NCI-H128 (cell line): ENCODE results near the gene CECR2.
"Not testable (repeated sequence)": the region's sequence is repeated elsewhere in the genome, so short reads cannot be mapped to it uniquely, and the experiment has no call there.

ENCODE experiments used
- DNase-seq: peaks from one replicate; lab custom pipeline; 2025; ENCODE audit not compliant: unreplicated experiment; lab: John Stamatoyannopoulos, UW

The CECR2 gene

DNA sequence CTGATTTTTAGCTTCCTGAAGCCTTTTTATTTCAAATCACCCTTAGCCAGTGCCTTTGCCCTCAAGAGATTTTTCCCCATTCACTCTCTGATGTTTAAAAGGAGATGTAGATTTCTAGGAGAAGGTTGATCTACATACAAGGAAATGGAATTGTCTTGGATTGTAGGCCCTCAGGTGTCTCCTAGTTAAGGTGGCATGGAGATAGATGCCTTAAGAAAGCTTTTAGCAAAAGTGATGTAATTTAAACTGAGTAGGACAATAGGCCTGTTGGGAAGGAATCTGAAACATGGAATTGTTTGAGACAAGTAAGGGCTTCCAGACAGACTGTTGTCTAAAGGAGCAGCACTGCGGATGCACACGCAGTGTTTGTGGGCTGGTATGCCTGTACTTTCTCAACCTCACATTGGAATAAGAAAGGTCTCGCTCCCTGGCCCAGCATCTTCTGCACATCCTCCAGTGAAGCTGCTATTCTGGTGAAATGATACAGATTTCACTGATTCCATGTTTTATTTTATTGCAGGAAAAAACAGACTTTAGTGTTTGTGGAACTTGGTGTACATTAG, 124.2 kb downstream of the CECR2 start:
- no peak for DNase-seq

DNA sequence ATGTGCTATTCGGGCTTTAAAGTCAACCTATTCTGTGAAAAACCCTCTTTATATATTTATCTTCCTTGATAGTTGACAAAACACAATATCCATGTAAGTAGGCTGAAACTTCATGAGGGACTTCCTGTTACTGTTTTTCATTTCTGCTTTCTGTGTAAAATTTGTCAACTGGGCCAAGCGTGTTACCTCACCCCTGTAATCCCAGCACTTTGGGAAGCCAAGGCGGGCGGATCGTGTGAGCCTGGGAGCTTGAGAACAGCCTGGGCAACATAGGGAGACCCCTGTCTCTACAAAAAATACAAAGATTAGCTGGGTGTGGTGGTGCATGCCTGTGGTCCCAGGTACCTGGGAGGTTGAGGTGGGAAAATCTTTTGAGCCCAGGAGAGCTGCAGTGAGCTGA, 127.6 kb downstream of the CECR2 start:
- no peak for DNase-seq

DNA sequence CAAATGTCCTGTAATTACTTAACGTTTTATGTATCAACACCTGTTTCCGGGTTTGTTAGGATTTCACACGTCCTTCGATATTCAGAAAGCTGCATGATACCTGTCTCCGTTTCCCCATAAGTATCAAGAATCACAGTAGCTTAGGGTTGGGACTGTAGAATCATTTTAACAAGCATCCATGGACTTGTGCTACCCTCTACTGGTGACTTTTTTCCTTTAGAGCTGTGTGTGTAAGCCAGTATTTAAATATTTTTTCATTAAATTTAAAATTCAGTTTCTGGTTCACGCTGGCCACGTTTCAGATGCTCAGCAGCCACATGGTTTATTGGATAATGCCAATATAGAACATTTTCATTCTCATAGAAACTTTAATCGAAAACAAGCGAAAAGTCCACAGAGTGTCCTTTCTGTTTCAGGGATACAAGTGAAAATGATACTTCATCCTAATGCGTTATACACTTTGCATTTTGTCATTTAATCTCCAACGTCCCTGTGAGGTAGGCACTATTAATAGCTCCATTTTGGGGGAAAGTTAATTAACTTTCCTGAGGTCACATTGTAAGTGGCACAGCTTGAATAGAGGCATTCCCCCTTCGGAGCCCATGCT, 132.5 kb downstream of the CECR2 start:
- DNase-seq, result peak; percentile 2

DNA sequence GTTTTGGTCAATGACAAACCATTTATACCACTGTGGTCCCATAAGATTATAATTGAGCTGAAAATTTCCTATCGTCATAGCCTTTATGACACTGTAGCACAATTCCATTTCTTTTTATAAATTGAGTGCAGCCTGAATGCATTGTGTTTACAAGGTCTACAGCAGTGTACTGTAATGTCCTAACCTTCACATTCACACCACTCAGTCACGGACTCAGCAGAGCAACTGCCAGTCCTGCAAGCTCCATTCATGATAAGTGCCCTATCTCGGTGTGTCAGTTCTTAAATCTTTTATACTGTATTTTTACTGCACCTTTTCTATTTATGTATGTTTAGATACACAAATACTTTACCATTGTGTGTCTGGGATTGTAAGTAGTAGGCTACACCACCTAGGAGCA, 138.8 kb downstream of the CECR2 start:
- DNase-seq, result no peak

DNA sequence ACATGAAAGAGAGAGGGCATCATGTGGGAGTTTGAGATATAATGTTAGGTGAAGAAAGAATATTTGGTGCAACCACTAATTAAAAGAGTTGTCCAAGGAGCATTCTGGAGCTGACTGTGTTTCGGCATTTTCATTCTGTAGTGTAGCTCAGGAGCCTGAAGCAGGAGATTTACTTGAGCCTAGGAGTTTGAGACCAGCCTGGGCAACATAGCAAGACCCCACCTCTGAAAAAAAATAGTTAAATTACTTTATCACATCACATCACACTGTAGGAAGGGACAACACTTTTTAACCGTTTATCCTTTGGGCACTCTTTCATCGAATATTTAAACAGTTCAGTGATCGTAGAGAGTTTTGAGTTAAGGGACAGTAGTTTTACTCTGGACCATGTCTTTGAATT, 143.7 kb downstream of the CECR2 start:
- DNase-seq, result no peak

DNA sequence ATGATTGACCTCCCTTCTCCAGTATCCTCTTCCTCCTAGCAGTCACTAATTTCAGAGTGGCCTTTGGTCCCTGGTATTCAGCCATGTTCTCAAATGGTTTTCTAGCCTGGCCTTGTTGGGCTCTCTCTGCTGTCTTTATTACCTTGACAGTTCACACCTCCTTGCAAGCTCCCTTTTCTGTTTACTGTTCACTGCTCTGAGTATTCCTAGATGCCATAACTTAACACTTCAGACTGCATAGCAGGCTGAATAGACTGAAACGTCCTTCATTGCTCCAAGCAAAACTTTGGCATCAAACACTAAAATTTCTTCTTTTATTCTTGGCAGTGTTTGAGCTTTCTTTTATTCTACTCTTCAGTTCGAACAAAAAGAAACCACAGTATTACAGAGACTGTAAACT, 144.4 kb downstream of the CECR2 start:
- DNase-seq, result no peak

DNA sequence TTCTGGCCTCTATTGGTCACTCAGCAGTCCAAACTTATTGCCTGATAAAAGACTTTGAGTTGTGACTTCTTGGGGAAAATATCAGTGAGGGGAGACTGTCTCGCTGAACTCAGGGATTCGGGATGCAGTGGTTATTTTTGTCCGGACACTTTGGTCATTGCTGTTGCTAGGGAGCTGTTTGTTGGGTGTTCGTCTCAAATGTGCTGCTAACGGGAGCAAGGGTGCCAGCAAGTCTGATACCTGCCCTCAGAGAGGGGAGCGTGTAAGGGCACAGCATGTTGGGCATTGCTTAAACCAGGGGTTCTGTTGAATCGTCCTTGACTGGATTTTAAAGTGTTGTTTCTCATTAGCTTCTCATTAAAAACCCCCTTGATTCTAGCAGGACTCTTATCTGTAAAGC, 144.8 kb downstream of the CECR2 start:
- no peak for DNase-seq

DNA sequence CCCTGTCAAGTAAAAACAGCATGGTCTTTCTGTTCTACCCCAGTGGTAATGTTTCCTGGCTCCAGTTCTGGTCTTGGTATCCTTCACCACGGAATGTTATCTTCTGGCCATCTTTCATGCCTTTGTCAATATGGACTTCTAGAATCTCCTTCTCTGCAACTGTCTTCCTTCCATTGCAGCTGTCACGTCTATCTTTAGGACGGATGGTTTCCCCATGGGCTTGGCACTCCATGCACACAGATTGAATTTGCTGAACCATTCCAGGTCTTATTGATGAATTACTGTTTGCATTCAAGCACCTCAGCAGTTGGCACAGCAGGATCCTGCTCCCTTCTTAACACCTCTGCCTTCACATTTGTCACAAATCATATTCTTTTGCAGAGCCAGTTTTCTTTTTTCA, 149.1 kb downstream of the CECR2 start:
- no peak for DNase-seq

DNA sequence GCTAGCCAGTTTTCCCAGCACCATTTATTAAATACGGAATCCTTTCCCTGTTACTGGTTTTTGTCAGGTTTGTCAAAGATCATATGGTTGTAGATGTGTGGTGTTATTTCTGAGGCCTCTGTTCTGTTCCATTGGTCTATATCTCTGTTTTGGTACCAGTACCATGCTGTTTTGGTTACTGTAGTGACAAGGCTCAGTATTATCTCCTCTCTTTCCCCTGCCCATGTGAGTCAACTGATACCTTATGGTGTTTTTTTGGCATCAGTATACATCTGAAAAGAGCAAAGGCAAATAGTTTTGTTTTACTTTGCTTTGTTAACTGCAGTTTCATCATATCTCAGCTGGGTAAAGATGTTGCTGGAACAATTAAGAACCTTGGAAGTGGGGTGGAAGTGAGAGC, 152.7 kb downstream of the CECR2 start:
- DNase-seq, result not testable (repeated sequence)

DNA sequence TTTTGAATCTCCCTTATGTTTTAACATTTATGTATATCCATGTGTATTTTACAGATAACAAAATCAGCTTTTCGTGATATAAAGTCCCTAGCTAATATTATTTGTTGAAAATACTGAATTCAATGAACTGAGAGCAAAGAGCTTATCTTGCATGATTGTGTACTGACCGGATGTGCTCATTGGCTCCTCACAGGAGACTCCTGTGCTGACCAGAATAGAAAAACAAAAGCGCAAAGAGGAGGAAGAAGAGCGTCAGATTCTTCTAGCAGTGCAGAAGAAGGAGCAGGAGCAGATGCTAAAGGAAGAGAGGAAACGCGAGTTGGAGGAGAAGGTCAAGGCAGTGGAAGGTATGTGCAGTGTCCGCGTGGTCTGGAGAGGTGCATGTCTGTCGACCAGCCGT, 154.7 kb downstream of the CECR2 start:
- DNase-seq, result no peak

DNA sequence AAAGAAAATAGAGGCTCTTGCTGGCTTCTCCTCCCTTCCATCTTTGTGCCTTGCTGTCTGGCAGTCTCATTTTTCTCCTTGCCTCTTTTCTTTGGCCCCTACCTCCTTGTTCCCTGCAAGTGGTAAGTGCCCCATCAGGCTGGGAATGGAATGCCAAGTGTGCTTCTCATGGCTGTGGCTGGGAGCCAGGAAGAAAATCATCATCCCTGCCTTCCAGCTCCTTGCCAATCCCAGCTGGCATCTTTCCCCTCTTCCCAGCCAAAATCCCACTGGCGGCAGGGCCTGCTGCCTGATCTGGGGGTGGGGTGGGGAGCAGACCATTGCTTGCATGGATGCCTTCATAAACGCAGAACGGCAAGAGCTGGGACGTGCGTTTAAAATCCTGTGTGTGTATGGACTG, 167.0 kb downstream of the CECR2 start:
- DNase-seq, result no peak

DNA sequence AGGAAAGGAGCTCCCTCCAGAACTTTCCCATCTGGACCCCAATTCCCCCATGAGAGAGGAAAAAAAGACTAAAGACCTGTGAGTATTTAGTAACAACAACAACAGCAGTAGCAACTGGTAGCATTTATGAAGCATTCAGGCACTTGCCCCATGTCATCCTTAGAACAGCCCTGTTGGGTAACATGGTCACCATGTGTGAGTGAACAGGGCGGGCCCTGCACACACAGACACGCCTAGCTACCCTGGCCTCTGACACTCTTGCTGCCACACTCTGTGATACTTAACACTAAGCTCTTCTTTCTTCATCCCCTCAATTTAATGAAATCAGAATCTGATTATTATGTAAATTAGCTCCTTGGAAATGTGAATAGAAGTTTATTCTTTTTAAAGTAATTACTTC, 167.9 kb downstream of the CECR2 start:
- no peak for DNase-seq

DNA sequence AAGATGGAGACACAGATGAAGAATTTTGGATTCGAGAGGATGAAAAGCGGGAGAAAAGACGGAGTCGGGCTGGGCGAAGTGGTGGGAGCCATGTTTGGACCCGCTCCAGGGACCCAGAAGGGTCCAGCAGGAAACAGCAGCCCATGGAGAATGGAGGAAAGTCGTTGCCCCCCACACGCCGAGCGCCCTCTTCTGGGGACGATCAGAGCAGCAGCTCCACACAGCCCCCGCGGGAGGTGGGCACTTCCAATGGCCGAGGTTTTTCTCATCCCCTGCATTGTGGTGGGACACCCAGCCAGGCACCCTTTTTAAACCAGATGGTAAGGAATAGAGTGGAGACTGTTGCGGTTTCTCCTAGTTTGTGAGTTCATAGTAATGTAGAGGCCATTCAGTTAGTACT, 171.2 kb downstream of the CECR2 start:
- no peak for DNase-seq

DNA sequence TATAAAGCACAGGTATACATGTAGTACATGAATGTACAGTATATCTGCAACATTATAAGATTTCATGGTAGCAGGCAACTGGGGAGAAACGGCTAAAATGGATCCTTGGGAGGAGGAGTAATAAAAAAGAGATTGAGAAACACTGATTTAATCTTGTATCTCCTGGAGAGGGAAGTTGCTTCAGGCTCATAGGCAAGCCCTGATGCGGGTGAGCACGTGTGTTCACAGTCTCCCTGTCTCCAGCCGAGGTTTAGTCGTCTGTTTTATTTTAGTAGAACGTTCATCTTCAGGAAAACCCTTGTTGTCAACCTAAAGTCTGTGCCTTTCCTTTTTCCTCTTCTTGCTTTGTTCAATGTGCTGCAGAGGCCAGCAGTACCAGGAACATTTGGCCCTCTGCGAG, 172.2 kb downstream of the CECR2 start:
- no peak for DNase-seq

DNA sequence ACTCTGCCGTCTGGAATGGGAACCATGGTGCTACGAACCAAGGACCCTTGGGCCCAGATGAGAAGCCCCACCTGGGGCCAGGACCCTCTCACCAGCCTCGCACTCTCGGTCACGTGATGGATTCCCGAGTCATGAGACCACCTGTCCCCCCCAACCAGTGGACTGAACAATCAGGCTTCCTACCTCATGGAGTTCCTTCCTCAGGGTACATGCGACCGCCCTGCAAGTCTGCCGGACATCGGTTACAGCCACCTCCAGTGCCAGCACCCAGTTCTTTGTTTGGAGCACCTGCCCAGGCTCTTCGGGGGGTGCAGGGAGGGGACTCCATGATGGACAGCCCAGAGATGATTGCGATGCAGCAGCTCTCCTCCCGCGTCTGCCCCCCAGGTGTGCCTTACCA, 173.2 kb downstream of the CECR2 start:
- no peak for DNase-seq

DNA sequence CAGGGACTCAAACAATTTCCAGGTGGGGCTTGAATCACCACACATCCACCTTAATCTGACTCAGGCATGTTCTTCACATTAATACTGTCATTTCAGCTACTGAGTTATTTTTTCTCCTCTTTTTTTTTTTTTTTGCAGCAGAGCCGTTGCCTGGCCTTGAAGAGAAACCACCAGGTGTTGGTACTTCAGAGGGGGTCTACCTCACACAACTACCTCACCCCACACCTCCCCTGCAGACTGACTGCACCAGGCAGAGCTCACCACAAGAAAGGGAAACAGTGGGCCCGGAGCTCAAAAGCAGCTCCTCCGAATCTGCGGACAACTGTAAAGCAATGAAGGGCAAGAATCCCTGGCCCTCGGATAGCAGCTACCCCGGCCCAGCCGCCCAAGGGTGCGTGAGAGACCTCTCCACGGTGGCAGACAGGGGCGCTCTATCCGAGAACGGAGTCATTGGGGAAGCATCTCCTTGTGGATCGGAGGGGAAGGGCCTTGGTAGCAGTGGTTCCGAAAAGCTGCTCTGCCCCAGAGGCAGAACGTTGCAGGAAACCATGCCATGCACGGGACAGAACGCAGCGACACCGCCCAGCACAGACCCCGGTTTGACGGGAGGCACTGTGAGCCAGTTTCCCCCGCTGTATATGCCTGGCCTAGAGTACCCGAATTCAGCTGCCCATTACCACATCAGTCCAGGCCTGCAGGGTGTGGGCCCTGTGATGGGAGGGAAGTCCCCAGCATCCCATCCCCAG, 178.9 kb downstream of the CECR2 start:
- DNase-seq, result no peak

DNA sequence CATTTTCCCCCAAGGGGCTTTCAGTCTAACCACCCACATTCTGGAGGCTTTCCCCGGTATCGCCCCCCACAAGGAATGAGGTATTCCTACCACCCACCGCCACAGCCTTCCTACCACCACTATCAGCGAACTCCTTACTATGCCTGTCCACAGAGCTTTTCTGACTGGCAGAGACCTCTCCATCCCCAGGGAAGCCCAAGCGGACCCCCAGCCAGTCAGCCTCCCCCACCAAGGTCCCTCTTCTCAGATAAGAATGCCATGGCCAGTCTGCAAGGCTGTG, 179.4 kb downstream of the CECR2 start:
- DNase-seq, result no peak

DNA sequence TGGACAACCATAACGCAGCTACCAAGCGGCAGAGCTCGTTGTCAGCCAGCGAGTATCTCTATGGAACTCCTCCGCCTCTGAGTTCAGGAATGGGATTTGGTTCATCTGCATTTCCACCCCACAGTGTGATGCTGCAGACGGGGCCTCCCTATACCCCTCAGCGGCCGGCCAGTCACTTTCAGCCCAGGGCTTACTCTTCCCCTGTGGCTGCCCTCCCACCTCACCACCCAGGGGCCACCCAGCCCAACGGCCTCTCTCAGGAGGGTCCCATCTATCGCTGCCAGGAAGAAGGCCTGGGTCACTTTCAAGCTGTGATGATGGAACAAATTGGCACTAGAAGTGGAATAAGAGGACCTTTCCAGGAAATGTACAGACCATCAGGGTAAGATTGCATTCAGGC, 179.9 kb downstream of the CECR2 start:
- DNase-seq, result no peak

DNA sequence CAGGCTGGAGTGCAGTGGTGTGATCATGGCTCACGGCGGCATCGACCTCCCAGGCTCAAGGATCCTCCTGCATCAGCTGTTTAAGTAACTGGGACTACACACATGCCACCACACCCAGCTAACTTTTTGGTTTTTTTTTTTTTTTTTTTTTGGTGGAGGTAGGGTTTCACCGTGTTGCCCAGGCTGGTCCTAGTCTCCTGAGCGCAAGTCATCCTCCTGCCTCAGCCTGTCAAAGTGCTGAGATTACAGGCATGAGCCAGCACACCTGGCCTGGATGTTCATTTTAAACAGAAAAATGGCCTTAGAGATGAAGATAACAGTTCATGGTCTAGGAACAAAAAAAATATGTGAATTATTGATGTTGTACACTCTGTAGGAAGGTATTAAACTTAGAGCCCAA, 180.4 kb downstream of the CECR2 start:
- no peak for DNase-seq

DNA sequence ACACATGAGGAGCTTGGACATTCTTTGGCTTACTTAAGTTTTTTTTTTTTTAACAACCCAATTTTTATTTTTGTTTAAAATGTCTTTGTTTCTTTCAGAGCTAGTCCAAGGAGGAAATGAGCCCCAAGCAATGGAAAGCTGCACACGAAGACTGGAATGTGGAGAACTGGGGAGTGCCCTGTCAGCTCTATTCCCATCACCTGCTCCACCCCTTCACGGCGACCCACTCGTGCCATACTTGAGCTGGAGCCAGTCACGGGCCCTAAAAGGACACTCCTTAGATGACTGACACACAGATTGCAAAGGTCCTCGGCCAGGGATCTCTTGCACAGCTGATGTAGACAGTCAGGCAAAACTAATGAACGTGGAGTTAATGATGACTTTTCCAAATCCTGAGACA, 183.5 kb downstream of the CECR2 start:
- no peak for DNase-seq

DNA sequence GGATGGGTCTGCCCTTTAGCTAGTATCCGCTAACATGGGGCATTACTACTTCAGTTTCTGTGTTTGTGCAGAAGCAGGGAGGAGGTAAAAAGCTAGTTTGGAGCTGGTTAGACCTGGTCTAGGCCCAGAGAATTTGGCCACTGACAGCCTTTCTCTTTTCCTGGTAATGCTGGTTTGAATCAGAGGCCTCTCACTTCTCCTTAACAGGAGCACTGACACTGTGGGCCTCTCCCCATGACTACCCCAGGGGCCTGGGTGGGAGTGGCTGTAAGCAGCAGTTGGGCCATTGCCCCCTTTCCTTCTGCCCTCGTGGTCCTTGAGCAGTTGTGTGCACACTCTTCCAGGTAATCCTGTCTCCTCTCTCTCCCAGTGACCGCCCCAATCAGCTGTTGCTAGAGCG, 185.6 kb downstream of the CECR2 start:
- no peak for DNase-seq

DNA sequence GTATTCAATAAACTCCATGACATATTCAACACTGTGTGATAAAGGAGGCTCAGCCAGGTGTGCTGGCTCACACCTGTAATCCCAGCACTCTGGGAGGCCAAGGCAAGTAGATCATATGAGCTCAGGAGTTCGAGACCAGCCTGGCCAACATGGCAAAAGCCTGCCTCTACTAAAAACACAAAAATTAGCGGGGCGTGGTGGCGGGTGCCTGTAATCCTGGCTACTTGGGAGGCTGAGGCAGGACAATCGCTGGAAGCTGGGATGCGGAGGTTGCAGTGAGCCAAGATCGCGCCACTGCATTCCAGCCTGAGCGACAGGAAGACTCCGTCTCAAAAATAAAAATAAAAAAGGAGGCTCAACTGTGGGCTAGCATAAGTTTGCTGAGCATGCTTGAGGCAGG, 189.9 kb downstream of the CECR2 start:
- DNase-seq, result no peak
